ENCODE data around the gene NDUFS3. TPM values are rescaled to one million over a fixed set of nuclear protein-coding genes. Genes with fewer than 3 reads are reported as not detected.

Gene NDUFS3
- total RNA-seq, 6 donors from 2014 or later = 42.5 to 92.6 (median 72.2) TPM

DNA sequence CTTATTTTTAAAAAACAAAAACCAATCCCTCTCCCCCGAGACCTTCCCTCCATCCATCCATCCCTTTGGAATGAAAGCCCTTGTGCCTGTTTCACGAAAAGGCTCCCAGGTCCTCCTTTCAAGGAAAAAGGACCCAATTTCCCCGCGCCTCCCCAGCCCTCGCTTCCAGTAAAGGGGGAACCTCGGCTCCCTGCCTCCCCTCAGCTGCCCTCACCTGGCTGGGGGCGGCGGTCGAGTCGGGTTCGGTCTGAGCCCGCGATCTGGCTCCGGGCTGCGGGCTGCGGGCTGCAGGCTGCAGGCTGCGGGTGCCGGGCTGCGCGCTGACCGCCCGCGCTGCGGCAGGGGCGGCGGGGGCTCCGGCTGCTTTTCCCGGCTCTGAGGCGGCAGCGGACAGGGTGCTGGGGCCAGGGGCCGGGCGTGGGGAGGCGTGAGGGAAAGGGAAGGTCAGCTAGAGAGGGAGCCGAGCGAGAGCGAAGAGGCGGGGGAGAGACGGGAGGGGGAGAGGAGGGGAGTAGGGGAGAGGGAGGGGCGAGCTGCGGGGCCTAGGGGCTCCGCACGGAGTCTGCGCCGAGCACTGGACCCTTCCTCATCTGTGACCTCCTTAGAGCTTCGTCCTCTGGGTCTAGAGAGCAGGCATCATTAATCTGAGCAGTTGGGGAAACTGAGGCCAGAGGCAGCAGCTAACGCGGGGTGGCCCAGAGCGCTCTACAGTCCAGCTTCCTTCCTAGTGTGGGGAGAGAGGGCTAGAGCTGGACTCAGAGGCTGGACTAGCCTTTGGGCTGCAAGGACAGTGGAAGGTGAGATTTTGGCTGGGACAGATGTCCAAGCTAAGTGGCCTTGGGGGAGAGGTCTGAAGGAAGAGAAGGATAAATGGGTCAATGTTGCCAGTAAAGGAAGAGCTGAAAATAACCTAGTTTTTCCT is 15.3 kb downstream of the NDUFS3 start, which contains the start of gene C1QTNF4:
Gene C1QTNF4 (minus strand): TSS at position 478 of the 922 bp plus-strand sequence. CDS start 3,601 bp downstream, outside the sequence.
- TF ChIP-seq, protein P1, sequence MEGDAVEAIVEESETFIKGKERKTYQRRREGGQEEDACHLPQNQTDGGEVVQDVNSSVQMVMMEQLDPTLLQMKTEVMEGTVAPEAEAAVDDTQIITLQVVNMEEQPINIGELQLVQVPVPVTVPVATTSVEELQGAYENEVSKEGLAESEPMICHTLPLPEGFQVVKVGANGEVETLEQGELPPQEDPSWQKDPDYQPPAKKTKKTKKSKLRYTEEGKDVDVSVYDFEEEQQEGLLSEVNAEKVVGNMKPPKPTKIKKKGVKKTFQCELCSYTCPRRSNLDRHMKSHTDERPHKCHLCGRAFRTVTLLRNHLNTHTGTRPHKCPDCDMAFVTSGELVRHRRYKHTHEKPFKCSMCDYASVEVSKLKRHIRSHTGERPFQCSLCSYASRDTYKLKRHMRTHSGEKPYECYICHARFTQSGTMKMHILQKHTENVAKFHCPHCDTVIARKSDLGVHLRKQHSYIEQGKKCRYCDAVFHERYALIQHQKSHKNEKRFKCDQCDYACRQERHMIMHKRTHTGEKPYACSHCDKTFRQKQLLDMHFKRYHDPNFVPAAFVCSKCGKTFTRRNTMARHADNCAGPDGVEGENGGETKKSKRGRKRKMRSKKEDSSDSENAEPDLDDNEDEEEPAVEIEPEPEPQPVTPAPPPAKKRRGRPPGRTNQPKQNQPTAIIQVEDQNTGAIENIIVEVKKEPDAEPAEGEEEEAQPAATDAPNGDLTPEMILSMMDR (IDR thresholded peaks at IDR 0.05) = no peak
- TF ChIP-seq POLR2A (IDR thresholded peaks at IDR 0.05) (no peak), POLR2AphosphoS5 (IDR thresholded peaks at IDR 0.05) (no peak), EP300 (IDR thresholded peaks at IDR 0.05) (no peak)
- H3K27me3 ChIP-seq = peaks cover 0 to 28% (median 13%) of the 10 kb centered on the region in 4 donors
- H3K27ac ChIP-seq = no peak within 1 kb of the TSS
- ATAC-seq (ENCODE audit: low FRiP score in 2 of 2) (peak in 1 of 2 donors; percentile 14), DNase-seq (peak in 1 of 2 donors; percentile 77)
- H3K9me3 ChIP-seq = no peaks in the 10 kb centered on the region
- H3K36me3 ChIP-seq = no peaks in the 10 kb centered on the region
- H3K4me3 ChIP-seq = peak within 1 kb of the TSS in 3 of 4 donors; percentile 4 to 29 (median 20)
- peaks cover 10 to 20% (median 11%) of the 10 kb centered on the region in 4 donors for H3K4me1 ChIP-seq
- WGBS, 2 donors = 3 to 4% methylated on average over 22 to 46 of the region's 48 CpGs

DNA sequence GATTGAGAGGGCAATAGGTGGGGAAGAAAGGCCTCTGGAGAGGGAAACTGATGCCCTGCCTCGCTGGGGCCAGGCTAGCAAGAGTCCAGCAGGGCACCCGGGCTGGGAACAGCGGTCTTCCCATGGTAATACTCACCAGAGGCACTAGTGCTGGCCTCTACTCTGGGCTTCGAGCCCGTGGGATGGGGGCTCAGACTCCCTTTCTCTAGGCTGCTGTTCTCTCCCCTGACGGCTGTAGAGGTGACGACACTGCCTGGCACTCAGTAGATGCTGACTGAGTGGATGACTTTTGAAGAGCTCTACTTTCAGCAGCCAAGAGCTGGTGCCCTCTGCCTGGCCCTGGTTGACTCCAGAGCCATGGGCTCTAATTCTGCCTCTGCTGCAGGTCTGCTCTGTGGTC is 16.2 kb downstream of the NDUFS3 start:
- H3K4me3 ChIP-seq = no peak overlapping the region
- DNase-seq (no peak), ATAC-seq (ENCODE audit: low FRiP score in 2 of 2) (peak in 1 of 2 donors; percentile 16)
- peaks cover 0 to 24% (median 9%) of the 10 kb centered on the region in 4 donors for H3K27me3 ChIP-seq
- H3K4me1 ChIP-seq = peaks cover 8 to 13% (median 11%) of the 10 kb centered on the region in 4 donors
- no peaks in the 10 kb centered on the region for H3K36me3 ChIP-seq
- H3K27ac ChIP-seq = no peak overlapping the region
- TF ChIP-seq POLR2A (IDR thresholded peaks at IDR 0.05) (no peak), POLR2AphosphoS5 (IDR thresholded peaks at IDR 0.05) (no peak), EP300 (IDR thresholded peaks at IDR 0.05) (no peak)
- TF ChIP-seq, protein P1 (IDR thresholded peaks at IDR 0.05) = no peak
- 60 to 62% methylated on average over 6 to 7 of the region's 7 CpGs for WGBS, 2 donors
- no peaks in the 10 kb centered on the region for H3K9me3 ChIP-seq

DNA sequence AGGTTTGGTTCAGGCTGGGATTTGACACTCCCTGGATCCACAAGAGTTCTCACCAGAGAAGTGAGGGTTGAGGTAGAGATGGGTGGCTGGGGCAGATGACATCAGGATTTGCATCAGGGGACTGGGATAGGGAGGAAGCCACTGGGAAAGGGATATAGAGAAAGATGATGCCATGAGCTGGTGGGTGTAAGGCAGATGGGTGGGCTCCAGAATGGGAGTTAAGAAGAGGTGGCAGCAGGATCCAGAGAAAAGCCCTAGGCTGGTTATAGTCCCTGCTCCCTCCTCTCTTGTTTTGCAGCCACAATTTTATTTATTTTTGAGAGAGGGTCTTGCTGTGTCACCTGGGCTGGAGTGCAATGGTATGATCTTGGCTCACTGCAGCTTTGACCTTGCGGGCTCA is 17.1 kb downstream of the NDUFS3 start:
- Histone ChIP-seq H3K27ac (no peak overlapping the region), H3K4me1 (peaks cover 8 to 11% (median 11%) of the 10 kb centered on the region in 4 donors), H3K36me3 (no peaks in the 10 kb centered on the region), H3K9me3 (no peaks in the 10 kb centered on the region), H3K4me3 (no peak overlapping the region), H3K27me3 (peaks cover 0 to 21% (median 6%) of the 10 kb centered on the region in 4 donors)
- WGBS, 2 donors = 100% methylated on average over 1 of the region's 1 CpG
- ATAC-seq (ENCODE audit: low FRiP score in 2 of 2) (no peak), DNase-seq (no peak)
- TF ChIP-seq EP300 (IDR thresholded peaks at IDR 0.05) = no peak
- no peak for TF ChIP-seq POLR2AphosphoS5 (IDR thresholded peaks at IDR 0.05)
- TF ChIP-seq, protein P1 (IDR thresholded peaks at IDR 0.05) = no peak
- no peak for TF ChIP-seq POLR2A (IDR thresholded peaks at IDR 0.05)

DNA sequence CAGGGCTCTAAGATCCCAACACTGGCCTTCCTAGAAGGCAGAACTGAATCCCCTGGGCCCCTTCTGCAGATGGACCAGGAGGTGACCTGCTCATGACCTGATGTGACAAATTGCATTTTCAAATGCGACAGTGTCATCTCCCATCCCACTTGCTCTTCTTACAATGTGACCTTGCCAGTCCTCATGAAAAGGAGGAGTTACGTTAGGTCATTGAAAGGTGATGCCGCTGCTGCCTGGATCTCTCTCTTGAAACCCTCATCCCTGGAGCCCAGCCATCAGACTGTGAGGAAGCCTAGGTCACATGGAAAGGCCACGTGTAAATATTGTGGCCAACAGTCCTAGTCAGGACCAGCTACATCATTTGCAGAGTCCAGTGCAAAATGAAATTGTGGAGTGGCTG is 21.0 kb downstream of the NDUFS3 start:
- no peaks in the 10 kb centered on the region for H3K9me3 ChIP-seq
- 70 to 84% methylated on average over 4 of the region's 4 CpGs for WGBS, 2 donors
- no peak overlapping the region for H3K27ac ChIP-seq
- H3K4me1 ChIP-seq = no peaks in the 10 kb centered on the region
- no peak for TF ChIP-seq POLR2A (IDR thresholded peaks at IDR 0.05)
- TF ChIP-seq EP300 (IDR thresholded peaks at IDR 0.05) = no peak
- no peak for TF ChIP-seq POLR2AphosphoS5 (IDR thresholded peaks at IDR 0.05)
- TF ChIP-seq, protein P1 (IDR thresholded peaks at IDR 0.05) = no peak
- peaks cover 0 to under 1% (median 0%) of the 10 kb centered on the region in 4 donors for H3K27me3 ChIP-seq
- no peaks in the 10 kb centered on the region for H3K36me3 ChIP-seq
- H3K4me3 ChIP-seq = no peak overlapping the region
- ATAC-seq (ENCODE audit: low FRiP score in 2 of 2) (no peak), DNase-seq (no peak)
